HG03064 (cell line): ENCODE results near the gene DUSP2.
"Not testable (repeated sequence)": the region's sequence is repeated elsewhere in the genome, so short reads cannot be mapped to it uniquely, and the experiment has no call there.

Source experiments
- ATAC-seq: cut with Tn5 transposase; IDR thresholded peaks from one replicate; pipeline ENCODE4 v1.9.1; 2021; ENCODE audit warnings: low read depth; ENCODE audit not compliant: unreplicated experiment

The DUSP2 gene

DNA sequence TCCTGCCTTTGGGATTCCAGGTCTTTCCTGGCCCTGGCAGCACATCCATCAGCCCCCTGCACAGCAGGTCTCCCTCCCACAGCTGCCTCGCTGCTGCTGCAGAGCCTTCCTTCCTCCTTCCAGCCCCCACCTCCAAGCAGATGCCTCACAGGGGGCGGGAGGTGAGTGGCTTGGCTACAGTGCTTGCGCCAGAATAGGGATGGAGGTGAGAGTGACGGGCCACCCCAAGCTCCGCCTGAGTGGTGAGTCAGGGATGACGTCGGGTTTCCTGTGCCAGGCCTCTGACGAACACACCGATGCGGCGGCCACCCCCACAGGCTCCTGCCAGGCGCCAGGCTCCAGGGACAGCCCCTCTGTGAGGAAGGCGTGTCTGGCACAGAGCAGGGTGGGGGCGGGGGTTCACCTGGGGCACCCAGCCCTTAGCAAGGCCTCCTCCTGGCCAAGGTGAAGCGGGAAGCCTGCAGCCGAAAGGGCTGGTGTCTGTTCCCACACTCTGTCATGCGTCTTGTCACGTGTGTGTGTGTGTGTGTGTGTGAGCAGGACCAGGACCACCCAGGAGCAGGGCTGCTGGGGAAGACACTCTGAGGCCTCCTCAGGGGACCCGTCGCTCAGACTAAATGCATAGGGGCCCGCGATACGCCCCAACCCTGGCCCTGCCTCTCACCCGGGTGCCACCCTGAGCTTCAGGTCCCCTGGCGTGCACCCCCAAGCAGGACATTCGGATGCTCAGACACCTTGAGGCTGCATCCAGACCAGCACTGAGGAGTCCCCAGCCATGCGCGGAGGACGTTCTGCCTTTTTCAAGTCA is 3.4 kb upstream of the DUSP2 start:
- ATAC-seq, result peak; percentile 28

DNA sequence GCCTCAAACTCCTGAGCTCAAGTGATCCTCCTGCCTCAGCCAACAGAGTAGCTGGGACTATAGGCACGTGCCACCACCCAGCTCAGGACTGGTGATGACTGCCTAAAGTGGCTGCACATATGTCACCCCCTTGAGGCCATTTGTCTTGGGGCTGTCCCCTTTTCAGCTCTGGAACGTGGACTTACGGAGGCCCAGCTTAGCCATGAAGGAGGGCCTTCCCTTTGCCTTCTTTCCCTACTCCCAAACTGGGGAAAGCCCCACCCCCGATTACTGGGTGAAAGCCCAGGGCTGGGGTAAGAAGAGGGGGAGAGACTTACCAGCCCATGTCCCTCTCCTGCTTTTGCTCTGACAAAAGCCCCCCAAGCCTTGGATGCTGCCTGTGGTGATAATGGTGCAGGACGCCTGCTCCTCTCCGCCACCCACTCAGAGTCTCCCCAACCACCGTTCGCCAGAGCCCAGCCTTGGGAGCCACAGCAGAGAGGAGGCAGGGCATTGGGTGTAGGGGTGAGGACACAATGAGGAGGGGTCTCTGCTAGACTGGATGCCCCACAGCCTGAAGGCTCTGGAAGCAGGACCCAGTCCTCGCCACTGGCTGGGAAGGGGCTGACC is 2.5 kb upstream of the DUSP2 start:
- ATAC-seq, result no peak

DNA sequence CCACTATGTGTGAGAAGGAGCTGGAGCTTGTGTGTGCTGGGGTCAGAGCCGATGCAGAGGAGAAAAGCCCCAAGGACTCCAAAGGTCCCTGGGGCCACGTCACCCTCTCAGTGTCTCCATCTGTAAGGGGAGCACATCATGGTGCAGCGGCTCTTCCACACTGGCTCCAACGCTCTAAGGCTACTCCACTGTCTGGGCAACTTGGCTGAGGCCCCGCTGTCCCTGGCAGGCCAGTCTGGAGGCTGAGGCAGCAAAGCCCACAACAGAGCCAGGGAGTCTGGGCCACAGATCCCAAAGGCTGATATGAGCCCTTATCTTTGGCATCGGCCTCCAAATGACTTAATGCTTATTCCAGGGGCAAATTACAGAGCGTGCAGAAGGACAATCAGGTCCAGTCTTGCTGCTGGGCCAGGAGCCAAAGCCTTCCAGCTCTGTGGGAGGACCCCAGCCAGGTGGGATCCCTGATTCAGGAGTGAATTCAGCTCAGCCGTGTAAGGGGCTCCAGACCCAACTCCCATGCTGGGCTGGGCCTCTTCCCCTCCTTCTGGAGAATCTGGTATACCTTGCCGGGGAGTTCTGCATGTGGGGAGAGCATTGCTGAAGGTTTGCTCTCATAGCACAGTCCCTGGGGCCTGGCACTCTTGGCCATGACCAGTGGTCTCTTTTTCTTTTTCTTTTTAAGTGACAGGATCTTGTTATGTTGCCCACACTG is 1.8 kb upstream of the DUSP2 start:
- ATAC-seq, result no peak

DNA sequence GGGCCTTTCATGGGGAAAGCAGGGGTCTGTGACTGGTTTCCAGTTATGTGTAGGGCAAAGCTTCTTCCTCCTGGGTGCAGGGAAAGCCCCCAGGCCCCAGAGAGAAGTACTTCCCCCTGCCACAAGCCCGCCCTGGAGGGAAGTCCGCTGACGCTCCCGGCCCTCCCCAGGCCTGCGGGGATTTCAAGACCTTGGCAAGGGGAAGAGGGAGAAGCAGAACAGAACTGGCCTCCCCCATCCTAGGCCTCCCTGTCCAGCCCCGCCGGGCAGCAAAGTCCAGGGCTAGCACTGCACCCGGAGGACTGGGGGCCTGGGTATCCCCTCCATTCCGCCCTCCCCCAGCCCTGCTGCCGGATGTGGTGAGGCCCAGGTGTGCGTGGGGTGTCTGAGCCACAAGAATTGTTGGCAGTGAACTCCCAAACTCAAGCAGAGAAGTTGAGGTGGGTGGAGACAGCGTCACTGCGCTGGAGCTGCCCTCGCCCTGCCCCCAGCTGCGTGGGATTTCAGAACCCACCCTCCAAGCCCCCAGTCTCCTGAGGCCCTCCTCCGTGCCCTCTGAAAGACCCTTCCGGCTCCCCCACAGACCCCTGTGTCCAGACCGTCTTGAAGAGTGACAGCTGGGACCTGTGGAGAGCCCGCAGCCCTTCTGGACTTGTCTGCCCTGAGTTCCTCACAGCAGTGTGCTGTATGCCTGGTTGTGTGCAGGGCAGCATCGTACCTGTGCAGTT is 1.1 kb upstream of the DUSP2 start:
- ATAC-seq, result no peak

DNA sequence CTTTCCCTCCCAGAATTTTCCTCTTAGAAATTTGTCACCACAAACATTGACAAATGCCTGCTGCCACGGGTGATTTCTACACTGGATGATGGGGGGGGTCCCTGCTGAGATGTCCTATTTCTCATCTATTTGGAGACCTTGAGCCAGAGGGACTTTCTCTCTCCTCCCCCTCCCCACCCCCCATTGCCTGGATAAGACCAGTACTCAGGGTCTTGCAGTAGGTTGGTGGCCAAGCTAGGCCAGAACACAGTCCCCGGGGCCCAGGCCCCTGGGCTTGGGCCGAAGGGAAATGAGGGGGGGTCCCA is 560 bp upstream of the DUSP2 start:
- ATAC-seq, result no peak

DNA sequence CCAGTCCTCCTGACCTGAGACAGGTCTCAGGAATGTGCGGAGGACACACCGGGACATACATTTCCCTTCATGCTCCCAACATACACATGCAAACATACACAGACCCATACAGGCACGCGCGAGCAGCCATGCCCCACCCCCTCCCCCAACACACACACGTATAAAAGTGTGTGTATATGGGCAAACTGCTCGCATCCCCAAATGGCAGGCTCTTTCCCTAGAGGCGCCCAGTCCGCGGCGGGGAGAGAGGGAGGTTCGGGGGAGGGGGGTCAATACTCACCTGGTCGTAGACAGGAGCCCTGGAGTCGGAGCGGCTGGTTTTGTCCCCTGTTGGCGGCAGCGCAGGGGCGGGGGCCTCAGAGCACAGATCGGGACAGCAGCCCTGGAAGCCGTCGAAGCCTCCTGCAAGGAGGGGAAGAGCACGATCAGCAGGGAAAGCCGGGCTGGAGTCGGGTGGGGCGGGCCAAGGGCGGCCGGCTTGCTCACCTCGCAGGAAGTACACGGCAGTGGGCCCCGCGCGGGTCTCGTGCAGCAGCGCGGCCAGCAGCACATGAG is 682 bp downstream of the DUSP2 start:
- ATAC-seq, result no peak

DNA sequence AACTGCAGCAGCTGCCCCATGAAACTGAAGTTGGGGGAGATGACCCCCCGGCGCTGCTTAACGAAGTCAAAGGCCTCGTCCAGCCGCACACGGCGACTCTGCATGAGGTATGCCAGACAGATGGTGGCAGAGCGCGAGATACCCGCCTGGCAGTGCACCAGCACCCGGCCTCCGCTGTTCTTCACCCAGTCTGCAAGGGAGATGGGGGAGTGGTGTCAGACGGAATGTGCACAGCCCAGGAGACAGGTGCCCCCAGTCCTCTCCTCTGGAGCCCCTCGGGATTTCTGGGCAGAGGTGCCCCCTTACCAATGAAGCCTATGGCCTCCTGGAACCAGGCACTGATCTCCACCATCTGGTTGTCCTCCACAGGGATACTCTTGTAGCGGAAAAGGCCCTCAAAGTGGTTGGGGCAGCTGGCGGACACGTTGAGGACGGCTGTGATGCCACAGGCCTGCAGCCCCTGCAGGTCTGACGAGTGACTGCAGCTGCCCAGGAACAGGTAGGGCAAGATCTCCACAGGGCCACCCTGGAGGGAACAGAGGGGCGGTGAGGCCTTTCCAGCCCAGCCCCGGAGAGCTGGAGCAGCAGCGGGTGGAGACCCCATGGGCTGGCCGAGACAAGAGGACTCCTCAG is 1.3 kb downstream of the DUSP2 start:
- ATAC-seq, result no peak

DNA sequence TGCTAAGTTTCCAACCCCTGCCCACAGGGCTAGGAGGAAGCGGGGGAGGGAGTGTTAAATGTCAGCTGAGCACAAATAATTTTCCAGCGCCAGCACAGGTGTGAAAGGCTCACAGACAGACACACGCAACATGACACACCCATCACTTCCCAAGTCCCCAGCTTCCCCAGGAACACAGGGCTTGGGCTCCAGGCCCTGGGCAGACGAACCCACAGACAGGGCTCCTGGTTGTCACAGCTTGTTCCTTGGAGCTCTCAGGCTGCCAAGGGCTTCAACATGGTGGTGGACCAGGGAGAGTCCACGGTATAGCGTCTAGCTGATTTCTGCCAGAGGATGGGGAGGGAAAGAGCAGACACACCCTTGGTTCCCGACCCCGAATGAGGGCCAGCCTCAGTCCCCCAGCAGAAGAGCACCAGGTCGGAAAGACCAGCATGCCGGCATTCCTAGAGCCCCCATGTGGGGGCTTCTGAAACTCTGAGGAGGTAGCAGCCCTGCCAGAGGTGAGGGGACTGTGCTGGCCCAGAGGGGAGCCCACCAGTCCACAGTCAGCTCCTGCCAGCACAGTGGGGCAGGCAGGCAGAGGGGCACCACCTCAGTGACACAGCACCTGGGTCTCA is 1.9 kb downstream of the DUSP2 start:
- ATAC-seq, result no peak

DNA sequence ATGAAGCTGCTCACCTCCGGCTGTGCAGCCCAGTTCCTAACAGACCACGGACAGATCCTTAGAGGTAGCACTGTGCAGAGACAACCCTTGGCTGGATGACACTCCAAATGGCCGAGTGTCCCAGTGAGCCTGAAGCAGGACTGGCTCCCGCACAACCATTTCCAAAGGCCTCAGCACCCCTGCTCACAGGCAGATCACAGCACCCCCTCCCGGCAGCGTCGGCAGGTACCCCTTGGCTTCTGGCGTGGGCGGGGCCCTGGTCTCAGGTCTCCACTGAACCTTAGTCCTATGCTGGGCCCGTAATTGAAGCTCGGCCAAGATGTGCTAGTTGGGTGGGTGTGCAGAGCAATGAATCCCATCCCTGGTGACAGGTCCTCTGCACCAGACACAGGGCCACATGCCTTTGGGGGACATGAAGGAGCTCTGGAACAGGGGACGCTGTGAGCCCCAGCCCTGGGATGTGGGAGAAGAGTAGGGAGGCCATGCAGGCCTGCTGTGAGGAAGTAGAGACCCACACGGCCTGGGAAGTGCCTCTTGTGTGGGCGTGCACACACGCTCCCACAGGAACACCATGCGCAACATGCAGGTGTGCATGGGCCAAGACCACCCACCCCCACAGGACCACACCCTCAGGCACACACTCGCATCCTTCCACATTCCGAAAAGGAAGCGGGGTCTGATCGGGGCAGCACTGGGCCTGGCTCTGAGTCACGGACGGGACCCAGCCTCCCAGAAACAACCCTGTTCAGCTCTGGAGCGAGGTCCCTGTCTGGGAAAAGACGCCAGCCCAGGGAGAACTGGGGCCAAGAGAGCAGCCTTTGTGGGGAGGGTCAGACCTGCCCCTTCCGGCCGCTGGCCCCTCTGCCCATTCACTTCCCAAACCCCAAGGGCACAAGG is 2.8 kb downstream of the DUSP2 start:
- no peak for ATAC-seq

DNA sequence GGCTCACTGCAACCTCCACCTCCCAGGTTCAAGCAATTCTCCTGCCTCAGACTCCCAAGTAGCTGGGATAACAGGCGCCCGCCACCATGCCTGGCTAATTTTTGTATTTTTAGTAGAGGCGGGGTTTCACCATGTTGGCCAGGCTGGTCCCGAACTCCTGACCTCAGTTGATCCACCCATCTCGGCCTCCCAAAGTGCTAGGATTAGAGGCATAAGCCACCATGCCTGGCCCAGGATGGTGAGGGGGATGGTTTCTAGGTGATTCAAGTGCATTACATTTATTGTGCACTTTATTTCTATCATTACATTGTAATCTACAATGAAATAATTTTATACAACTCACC is 3.6 kb downstream of the DUSP2 start:
- not testable (repeated sequence) for ATAC-seq

DNA sequence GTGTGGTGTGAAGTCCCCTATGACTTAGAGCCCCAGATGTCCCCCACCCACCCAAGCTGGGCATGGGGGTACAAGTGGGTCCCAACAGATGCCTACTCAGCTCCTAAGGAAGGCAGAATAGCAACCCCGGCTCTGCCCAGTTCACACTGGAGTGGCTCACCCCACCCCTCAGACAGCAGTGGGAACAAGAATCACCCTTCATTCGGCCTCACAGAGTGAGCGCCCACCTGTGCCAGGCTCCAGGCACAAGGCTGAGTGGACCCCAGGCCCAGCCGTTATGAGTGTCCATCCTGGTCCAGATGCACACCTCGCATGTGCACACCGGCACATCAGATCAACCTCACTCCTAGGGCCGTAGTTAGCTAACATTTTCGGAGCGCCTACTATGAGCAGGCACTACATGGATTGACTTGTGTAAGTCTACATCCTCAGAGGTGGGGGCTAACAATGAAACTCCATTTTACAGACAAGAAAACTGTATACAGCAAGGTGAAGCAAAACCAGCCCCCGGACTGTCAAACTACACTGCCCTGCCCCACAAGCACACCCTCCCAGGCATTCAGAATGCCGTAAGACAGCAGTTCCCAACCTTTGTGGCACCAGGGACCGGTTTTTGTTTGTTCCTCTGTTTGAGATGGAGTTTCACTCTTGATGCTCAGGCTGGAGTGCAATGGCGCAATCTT is 4.2 kb downstream of the DUSP2 start:
- no peak for ATAC-seq

DNA sequence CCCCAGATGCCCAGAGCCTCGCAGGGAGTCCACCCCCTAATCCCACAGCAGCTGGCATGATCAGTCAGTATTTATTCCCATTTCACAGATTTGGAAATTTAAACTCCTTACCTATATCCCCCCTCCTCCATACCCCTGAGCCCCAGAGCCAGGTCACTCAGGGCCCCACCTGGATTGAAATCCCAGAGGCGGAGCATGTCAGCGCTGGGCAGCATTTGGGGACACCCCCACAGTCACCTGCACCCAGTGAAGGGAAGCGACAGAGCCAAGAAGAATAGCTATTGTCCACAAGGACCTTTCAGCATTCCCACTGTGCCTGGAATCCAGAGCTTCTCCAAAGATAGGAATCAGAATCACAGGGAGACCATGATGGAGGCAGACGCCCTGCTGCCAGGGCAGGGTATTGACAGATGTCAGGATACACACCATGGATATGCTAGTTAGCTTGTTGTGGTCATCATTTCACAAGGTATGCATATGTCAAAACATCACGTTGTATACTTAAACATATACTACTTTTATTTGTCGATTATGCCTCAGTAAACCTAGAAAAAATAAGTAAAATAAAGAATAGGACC is 6.0 kb downstream of the DUSP2 start:
- no peak for ATAC-seq

DNA sequence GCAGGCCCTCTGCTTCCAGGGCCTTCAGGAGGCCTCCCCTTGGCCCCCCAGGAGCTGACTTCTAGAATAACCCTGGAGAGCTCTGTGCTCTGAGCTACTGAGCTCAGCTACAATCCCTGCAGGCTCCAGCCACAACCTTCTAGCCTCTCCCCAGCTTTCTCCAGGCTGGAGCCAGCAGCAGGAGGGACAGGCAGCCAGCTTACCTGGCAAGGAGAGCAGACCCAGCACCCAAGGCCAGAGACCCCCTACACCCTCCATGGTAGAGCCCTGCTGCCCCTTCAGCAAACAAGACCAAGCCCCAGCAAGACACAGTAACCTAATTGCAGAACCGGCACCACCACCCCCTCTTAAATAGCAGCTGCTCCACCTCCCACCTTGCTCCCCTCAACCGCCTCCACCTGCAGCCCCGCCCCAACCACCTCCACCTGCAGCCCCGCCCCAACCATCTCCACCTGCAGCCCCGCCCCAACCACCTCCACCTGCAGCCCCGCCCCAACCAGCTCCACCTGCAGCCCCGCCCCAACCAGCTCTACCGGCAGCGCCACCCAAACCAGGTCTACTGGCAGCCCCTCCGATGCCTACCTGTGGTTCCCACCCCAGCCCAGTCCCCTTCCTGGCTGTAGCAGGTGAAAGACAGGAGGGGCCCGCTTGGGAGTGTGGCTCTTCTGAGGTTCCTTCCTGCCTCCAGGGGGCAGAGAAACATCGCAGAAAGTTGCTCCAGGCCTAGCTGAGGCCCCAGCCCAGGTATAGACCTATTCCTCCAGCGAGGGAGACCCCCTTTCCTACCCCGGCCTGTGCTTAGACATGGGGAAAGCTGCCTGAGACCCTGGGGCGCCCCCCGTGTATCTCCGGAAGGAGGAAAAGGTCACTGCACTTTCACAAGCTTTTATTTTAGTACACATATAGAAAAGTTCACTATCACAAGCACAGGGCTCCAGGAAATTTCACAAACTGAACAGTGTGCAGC is 6.8 kb downstream of the DUSP2 start, which contains the start of gene ASTL:
TSS of gene ASTL (minus strand) at position 324 of the 967 bp plus-strand sequence. CDS start at position 258, 66 bp downstream.
- no peak for ATAC-seq

DNA sequence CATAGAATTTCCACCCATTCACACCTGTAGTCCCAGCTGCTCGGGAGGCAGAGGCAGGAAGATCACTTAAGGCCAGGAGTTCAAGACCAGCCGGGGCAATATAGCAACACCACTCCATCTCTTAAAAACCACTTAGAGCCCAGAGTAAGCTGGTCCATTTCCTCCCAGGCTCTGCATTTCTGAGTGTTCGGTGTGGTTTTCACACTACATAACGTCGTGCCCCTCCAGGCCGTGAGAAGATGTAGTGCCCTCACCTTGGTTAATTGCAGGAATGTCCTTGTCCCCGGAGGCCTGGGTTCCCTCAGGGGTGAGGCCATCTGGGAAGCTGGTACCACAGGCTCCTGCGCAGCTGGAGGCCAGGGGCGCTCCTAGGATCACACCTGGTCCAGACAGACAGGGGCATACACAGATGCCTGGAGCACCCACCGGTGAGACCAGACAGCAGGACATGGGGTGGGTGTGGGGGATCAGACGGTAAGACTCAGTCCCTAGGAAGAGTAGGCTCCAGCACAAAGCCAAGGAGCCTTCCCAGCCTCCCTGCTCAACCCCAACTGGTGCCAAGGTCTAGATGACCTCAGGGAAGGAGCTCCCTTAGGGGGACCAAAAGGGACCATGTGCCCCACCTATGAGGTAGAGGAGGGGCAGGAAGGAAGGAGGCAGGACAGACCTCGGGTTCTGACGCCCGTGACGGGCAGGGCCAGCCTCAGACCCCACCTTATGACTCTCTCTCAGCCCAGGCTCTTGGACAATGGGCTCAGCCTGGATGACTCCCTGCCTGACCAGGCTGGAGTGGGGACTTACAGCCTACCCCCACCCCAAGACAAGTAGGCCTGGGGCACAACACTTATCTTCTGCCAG is 7.7 kb downstream of the DUSP2 start:
- no peak for ATAC-seq

DNA sequence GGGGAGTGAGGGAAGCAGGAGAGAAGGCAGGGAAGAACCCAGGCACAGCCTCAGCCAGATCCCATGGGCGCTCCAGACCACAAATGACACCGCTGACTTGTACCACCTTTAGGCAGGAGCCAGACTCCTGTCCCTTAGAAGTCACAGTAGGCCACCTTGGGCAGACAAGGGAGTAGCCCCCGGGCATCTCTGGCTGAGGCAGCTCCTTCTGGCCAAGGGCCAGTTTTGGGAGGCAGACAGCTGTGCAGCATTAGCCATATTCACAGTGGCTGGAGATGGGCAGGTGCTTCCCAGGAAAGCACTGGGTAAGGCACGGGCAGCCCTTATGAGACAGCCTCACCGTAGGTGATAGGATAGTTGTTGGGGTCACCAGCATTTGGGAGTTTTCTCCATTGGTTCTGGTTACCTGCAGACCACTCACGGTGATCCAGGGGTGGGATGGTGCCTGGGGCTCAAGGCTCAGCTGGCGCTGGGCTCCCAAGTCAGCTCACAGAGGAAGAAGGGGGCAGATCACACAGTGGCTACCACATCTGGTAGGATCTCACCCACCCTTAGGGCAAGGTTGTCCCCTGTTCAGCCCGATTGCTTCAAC is 9.0 kb downstream of the DUSP2 start:
- no peak for ATAC-seq

DNA sequence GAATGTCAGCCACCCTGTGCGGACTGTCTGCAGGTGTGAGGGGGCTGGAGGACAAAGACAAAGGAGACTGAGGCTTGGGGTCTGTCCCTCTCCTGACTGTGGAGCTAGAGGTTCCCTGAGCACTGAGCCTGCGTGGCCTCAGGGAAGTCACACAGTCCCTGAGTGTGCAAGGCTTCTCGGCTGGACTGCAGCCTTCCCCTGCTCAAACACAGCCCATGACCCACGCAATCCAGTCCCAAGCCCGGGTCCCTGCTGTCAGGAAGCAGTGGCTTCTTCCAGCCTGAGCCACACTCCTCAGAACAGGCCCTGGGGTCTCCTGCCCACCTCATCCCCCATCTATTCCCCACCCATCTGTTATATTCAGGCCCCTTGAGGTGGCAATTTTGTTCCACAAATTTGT is 9.6 kb downstream of the DUSP2 start:
- no peak for ATAC-seq
